OCI-LY7 (cell line): ENCODE results near the gene ARHGAP26. TPM values are rescaled to one million over a fixed set of nuclear protein-coding genes. Genes with fewer than 3 reads are reported as not detected.
"Not testable (repeated sequence)": the region's sequence is repeated elsewhere in the genome, so short reads cannot be mapped to it uniquely, and the experiment has no call there.

Experiments
- BruUV-seq: library from RNA; stranded (reverse); fragments of 400-500 nt; replicated peaks from 2 replicates; lab custom pipeline; 2021; lab: Mats Ljungman, UMichigan
- CTCF ChIA-PET: fragments of 300-600 bp; sonication (Branson Sonifier 250); formaldehyde crosslinking; loops from one replicate; lab custom pipeline; 2022; ENCODE audit warnings: antibody characterized with exemption; ENCODE audit not compliant: unreplicated experiment; lab: Charles Lee
- POLR2A ChIA-PET: fragments of 300-600 bp; sonication (Branson Sonifier 250); formaldehyde crosslinking; loops from one replicate; lab custom pipeline; 2022; ENCODE audit warnings: antibody characterized with exemption; lab: Charles Lee
- DNase-seq: peaks from one replicate; pipeline ENCODE4 v3.0.0-alpha.2; 2015; ENCODE audit warnings: low spot score
- H2AFZ ChIP-seq: fragments of 200-600 bp; sonication (generic), shearing (Covaris generic); 2 replicates; pipeline ENCODE4 v1.6.1; 2014; ENCODE audit warnings: mild to moderate bottlenecking, antibody characterized with exemption, low read length, moderate library complexity
- H3K27ac ChIP-seq: fragments of 200-600 bp; sonication (generic); 2 replicates; pipeline ENCODE4 v1.5.1; 2014; ENCODE audit warnings: mixed run types, low read depth, mild to moderate bottlenecking, moderate library complexity, low read length, inconsistent platforms; ENCODE audit not compliant: poor library complexity, severe bottlenecking
- H3K36me3 ChIP-seq: fragments of 200-600 bp; sonication (generic); 2 replicates; pipeline ENCODE4 v1.6.1; 2014; ENCODE audit warnings: mild to moderate bottlenecking, antibody characterized with exemption, low read length, moderate library complexity, mixed read lengths; ENCODE audit not compliant: insufficient read depth
- H3K4me1 ChIP-seq: fragments of 200-600 bp; sonication (generic); 2 replicates; pipeline ENCODE4 v1.5.1; 2014; ENCODE audit warnings: mild to moderate bottlenecking, low read length; ENCODE audit not compliant: insufficient read depth, poor library complexity, severe bottlenecking
- H3K4me2 ChIP-seq: fragments of 200-600 bp; sonication (generic); 2 replicates; pipeline ENCODE4 v1.6.1; 2014; ENCODE audit warnings: mild to moderate bottlenecking, low read length
- H3K4me3 ChIP-seq: fragments of 200-600 bp; sonication (generic); 2 replicates; pipeline ENCODE4 v1.5.1; 2014; ENCODE audit warnings: mild to moderate bottlenecking, low read depth, low read length; ENCODE audit not compliant: poor library complexity, severe bottlenecking
- H3K79me2 ChIP-seq: fragments of 200-600 bp; sonication (generic); 2 replicates; pipeline ENCODE4 v1.6.1; 2016; ENCODE audit warnings: low read depth, mild to moderate bottlenecking, low read length, moderate library complexity, mixed read lengths; ENCODE audit not compliant: insufficient read depth
- H3K9me2 ChIP-seq: fragments of 200-600 bp; sonication (generic); 2 replicates; pipeline ENCODE4 v1.6.1; 2016; ENCODE audit warnings: mild to moderate bottlenecking, low read length, mixed read lengths; ENCODE audit not compliant: insufficient read depth
- H3K9me3 ChIP-seq: fragments of 200-600 bp; sonication (generic); 2 replicates; pipeline ENCODE4 v1.6.1; 2014; ENCODE audit warnings: mild to moderate bottlenecking, mixed run types, low read length, mixed read lengths
- H4K20me1 ChIP-seq: fragments of 200-600 bp; sonication (generic); 2 replicates; pipeline ENCODE4 v1.6.1; 2014; ENCODE audit warnings: mild to moderate bottlenecking, antibody characterized with exemption, low read length, moderate library complexity, mixed read lengths; ENCODE audit not compliant: insufficient read depth
- CTCF ChIP-seq: fragments of 200-600 bp; sonication (generic); conservative IDR thresholded peaks from 2 replicates; pipeline ENCODE4 v1.5.1; 2014; ENCODE audit warnings: mild to moderate bottlenecking, antibody characterized with exemption, low read length, moderate library complexity, mixed read lengths
- EZH2phosphoT487 ChIP-seq: fragments of 200-600 bp; sonication (generic); IDR thresholded peaks from 2 replicates; pipeline ENCODE4 v1.6.1; 2018; ENCODE audit warnings: low read depth, borderline replicate concordance, mild to moderate bottlenecking, mixed run types, antibody characterized with exemption, low read length, moderate library complexity, mixed read lengths
- intact Hi-C: fragments of 100-400 bp; cut with micrococcal nuclease; formaldehyde crosslinking; loops from one replicate; pipeline ENCODE4 v1.10.0; 2022; ENCODE audit not compliant: unreplicated experiment
- total RNA-seq, 2 experiments: library from RNA; depleted of rRNA in 1 of 2; stranded (reverse); fragments of >200 nt in 1 of 2; shearing (Covaris generic) in 1 of 2; gene quantifications; 2 replicates each; pipeline ENCODE4 v1.2.3, GENCODE V29; 2014 to 2022

The ARHGAP26 gene
- total RNA-seq, 2 experiments from 2014 or later = 7.0 to 19.1 TPM

GRCh38 chr5:142994218-142994617 lies 224.0 kb downstream of the ARHGAP26 start:
- no peak overlapping the region for H3K27ac ChIP-seq
- peaks cover 16% of the 10 kb centered on the region for H3K4me1 ChIP-seq
- H3K4me2 ChIP-seq = no peak overlapping the region
- H3K36me3 ChIP-seq = no peaks in the 10 kb centered on the region
- no TSS peak for BruUV-seq
- no peak for DNase-seq
- POLR2A ChIA-PET = interaction anchor here (0.6 kb wide), 1 partner anchor 23 kb away, joined by 3 read pairs; no protein-coding TSS in a partner anchor
- no peaks in the 10 kb centered on the region for H3K9me3 ChIP-seq
- no peaks in the 10 kb centered on the region for H3K79me2 ChIP-seq
- intact Hi-C loops = no loop called here
- CTCF ChIA-PET = no interaction called here
- TF ChIP-seq EZH2phosphoT487 (no peak), CTCF (no peak)
- no peaks in the 10 kb centered on the region for H3K9me2 ChIP-seq
- no peaks in the 10 kb centered on the region for H4K20me1 ChIP-seq
- no peak overlapping the region for H2AFZ ChIP-seq
- no peak overlapping the region for H3K4me3 ChIP-seq

- DNase-seq, H3K4me3 ChIP-seq, H3K9me3 ChIP-seq, H3K9me2 ChIP-seq, CTCF ChIA-PET, H3K4me2 ChIP-seq, H3K27ac ChIP-seq, H4K20me1 ChIP-seq, H3K36me3 ChIP-seq, BruUV-seq, H3K79me2 ChIP-seq, intact Hi-C loops, H2AFZ ChIP-seq: not testable (repeated sequence)
- POLR2A ChIA-PET = interaction anchor here (0.6 kb wide), 1 partner anchor 895 kb away, joined by 3 read pairs; no protein-coding TSS in a partner anchor
- H3K4me1 ChIP-seq = peaks cover 19% of the 10 kb centered on the region
These were observed 225.4 kb downstream of the ARHGAP26 start for GRCh38 chr5:142995621-142996020.

GRCh38 chr5:142997591-142997990 lies 227.4 kb downstream of the ARHGAP26 start:
- TF ChIP-seq EZH2phosphoT487 = no peak
- TF ChIP-seq CTCF = no peak
- ChIA-PET POLR2A (interaction anchor here (0.7 to 1.2 kb wide), 7 partner anchors 9 to 773 kb away, joined by 3 to 5 read pairs (median 4); no protein-coding TSS in a partner anchor), CTCF (no interaction called here)
- Histone ChIP-seq H2AFZ (no peak overlapping the region), H3K4me1 (peaks cover 32% of the 10 kb centered on the region), H3K4me2 (no peak overlapping the region), H3K36me3 (no peaks in the 10 kb centered on the region), H3K27ac (no peak overlapping the region), H3K9me3 (no peaks in the 10 kb centered on the region), H3K79me2 (no peaks in the 10 kb centered on the region), H3K4me3 (no peak overlapping the region), H4K20me1 (no peaks in the 10 kb centered on the region), H3K9me2 (no peaks in the 10 kb centered on the region)
- intact Hi-C loops = no loop called here
- no TSS peak for BruUV-seq
- DNase-seq = no peak
